WTC11 (cell line): ENCODE results near the gene FAM114A2. TPM values are rescaled to one million over a fixed set of nuclear protein-coding genes. Genes with fewer than 3 reads are reported as not detected.

ENCODE experiments used
- ATAC-seq: fragments of 200-7000 bp; cut with Tn5 transposase; 2 replicates; pipeline ENCODE4 v1.10.0; 2021; ENCODE audit warnings: mild to moderate bottlenecking, moderate library complexity
- CTCF ChIA-PET: fragments of 300-600 bp; sonication (Branson Sonifier 250); formaldehyde crosslinking; loops from one replicate; lab custom pipeline; 2021; ENCODE audit warnings: antibody characterized with exemption; lab: Charles Lee
- POLR2A ChIA-PET: fragments of 350-600 bp; sonication (Branson Sonifier 250); formaldehyde crosslinking; loops from one replicate; lab custom pipeline; 2021; ENCODE audit warnings: antibody characterized with exemption; lab: Charles Lee
- DNase-seq: peaks from one replicate; pipeline ENCODE4 v3.0.0; 2021; ENCODE audit warnings: low spot score
- H3K27ac Mint-ChIP-seq: 2 replicates; pipeline ENCODE4 v1.8.0; 2021; ENCODE audit warnings: mixed read lengths
- H3K27me3 Mint-ChIP-seq: 2 replicates; pipeline ENCODE4 v1.8.0; 2021; ENCODE audit warnings: low read depth, mild to moderate bottlenecking, moderate library complexity, mixed read lengths
- H3K36me3 Mint-ChIP-seq: 2 replicates; pipeline ENCODE4 v1.8.0; 2021; ENCODE audit warnings: mixed read lengths
- H3K4me1 Mint-ChIP-seq: 2 replicates; pipeline ENCODE4 v1.8.0; 2022; ENCODE audit warnings: mixed read lengths
- H3K4me3 Mint-ChIP-seq: 2 replicates; pipeline ENCODE4 v1.8.0; 2021; ENCODE audit warnings: mild to moderate bottlenecking, moderate library complexity, mixed read lengths
- H3K9me3 Mint-ChIP-seq: 2 replicates; pipeline ENCODE4 v1.8.0; 2021; ENCODE audit warnings: mixed read lengths
- ATF2 ChIP-seq: sonication (generic); formaldehyde crosslinking; IDR thresholded peaks from 2 replicates; pipeline ENCODE4 v1.8.1; 2022; ENCODE audit warnings: low read depth, missing genetic modification reagents, borderline replicate concordance
- E2F4 ChIP-seq: sonication (generic); formaldehyde crosslinking; IDR thresholded peaks from 2 replicates; pipeline ENCODE4 v1.8.1; 2022; ENCODE audit warnings: low read depth, mild to moderate bottlenecking, moderate library complexity, missing genetic modification reagents, borderline replicate concordance
- GRHL2 ChIP-seq: fragments of 250-450 bp; sonication (Bioruptor Pico); IDR thresholded peaks from 2 replicates; pipeline ENCODE4 v1.8.0; 2022; ENCODE audit warnings: mild to moderate bottlenecking, moderate library complexity; ENCODE audit not compliant: insufficient replicate concordance, severe bottlenecking
- IRF1 ChIP-seq: sonication (generic); formaldehyde crosslinking; IDR thresholded peaks from 2 replicates; pipeline ENCODE4 v1.8.0; 2023; ENCODE audit warnings: missing genetic modification reagents
- JUN ChIP-seq: sonication (generic); formaldehyde crosslinking; IDR thresholded peaks from 2 replicates; pipeline ENCODE4 v1.8.0; 2023; ENCODE audit warnings: mild to moderate bottlenecking, missing genetic modification reagents
- SOX15 ChIP-seq: fragments of 250-450 bp; sonication (Bioruptor Pico); IDR thresholded peaks from 2 replicates; pipeline ENCODE4 v1.9.0; 2021; ENCODE audit warnings: mild to moderate bottlenecking
- USF2 ChIP-seq: sonication (generic); formaldehyde crosslinking; IDR thresholded peaks from 2 replicates; pipeline ENCODE4 v1.8.1; 2023; ENCODE audit warnings: mild to moderate bottlenecking, missing genetic modification reagents, moderate library complexity
- ZNF121 ChIP-seq: sonication (generic); formaldehyde crosslinking; IDR thresholded peaks from 2 replicates; pipeline ENCODE4 v1.8.0; 2023; ENCODE audit warnings: missing genetic modification reagents
- ZNF263 ChIP-seq: sonication (generic); formaldehyde crosslinking; IDR thresholded peaks from 2 replicates; pipeline ENCODE4 v1.8.1; 2022; ENCODE audit warnings: low read depth, mild to moderate bottlenecking, moderate library complexity, missing genetic modification reagents
- ZNF281 ChIP-seq: sonication (generic); formaldehyde crosslinking; IDR thresholded peaks from 2 replicates; pipeline ENCODE4 v1.8.0; 2023; ENCODE audit warnings: mild to moderate bottlenecking, missing genetic modification reagents
- ZNF423 ChIP-seq: fragments of 250-450 bp; sonication (Bioruptor Pico); IDR thresholded peaks from 2 replicates; pipeline ENCODE4 v2.1.2; 2022; ENCODE audit warnings: mild to moderate bottlenecking, moderate library complexity
- ZNF425 ChIP-seq: fragments of 250-450 bp; sonication (Bioruptor Pico); conservative IDR thresholded peaks from 2 replicates; pipeline ENCODE4 v1.9.0; 2021; ENCODE audit warnings: mild to moderate bottlenecking
- ZNF671 ChIP-seq: fragments of 250-450 bp; sonication (Bioruptor Pico); IDR thresholded peaks from 2 replicates; pipeline ENCODE4 v1.8.0; 2021; ENCODE audit warnings: mild to moderate bottlenecking
- total RNA-seq: library from RNA; stranded (reverse); gene quantifications from 3 replicates; pipeline ENCODE4 v1.2.3, GENCODE V29; 2021

FAM114A2 gene
- total RNA-seq, 1 experiment from 2014 or later: 10.1 TPM

- POLR2A ChIA-PET: interaction anchor here (1.2 kb wide), 1 partner anchor 84 kb away, joined by 4 read pairs; no protein-coding TSS in a partner anchor
- H3K4me3 Mint-ChIP-seq: no peak overlapping the region
- ATAC-seq: peak; percentile 63
Observed at GRCh38 chr5:154058055-154059038, 19.6 kb upstream of the FAM114A2 start.

More at GRCh38 chr5:154058055-154059038, 19.6 kb upstream of the FAM114A2 start:
- peaks cover 3% of the 10 kb centered on the region; the same call in 1 of the 2 replicates for H3K27me3 Mint-ChIP-seq
- H3K27ac Mint-ChIP-seq: no peak overlapping the region
- peaks cover 4% of the 10 kb centered on the region for H3K36me3 Mint-ChIP-seq
- no peaks in the 10 kb centered on the region for H3K9me3 Mint-ChIP-seq
- DNase-seq: no peak
- peaks cover 18% of the 10 kb centered on the region for H3K4me1 Mint-ChIP-seq
- CTCF ChIA-PET: interaction anchor here (1.0 to 2.6 kb wide), 6 partner anchors 9 to 347 kb away, joined by 3 to 11 read pairs (median 8); partner anchors contain the start of gene GALNT10
- TF ChIP-seq GRHL2 (CRISPR knock-in tag) (no peak), ZNF425 (no peak), ATF2 (no peak), ZNF281 (CRISPR knock-in tag) (no peak), IRF1 (CRISPR knock-in tag) (no peak), E2F4 (CRISPR knock-in tag) (no peak), ZNF423 (CRISPR knock-in tag) (no peak), USF2 (CRISPR knock-in tag) (no peak), ZNF121 (CRISPR knock-in tag) (no peak), ZNF263 (no peak), SOX15 (CRISPR knock-in tag) (no peak), ZNF671 (CRISPR knock-in tag) (no peak), JUN (CRISPR knock-in tag) (no peak)
